Testis (tissue), 3 donors: ENCODE measurements around the gene KIAA2012. TPM values are rescaled to one million over a fixed set of nuclear protein-coding genes. Genes with fewer than 3 reads are reported as not detected.

ENCODE experiments used
- DNase-seq: peaks from one replicate; pipeline ENCODE4 v3.0.0-alpha.2; 2019
- H3K27ac ChIP-seq, 2 donors: fragments of 200-600 bp; sonication (generic); one replicate each; pipeline ENCODE4 v1.5.1; 2019
- H3K27me3 ChIP-seq: fragments of 200-600 bp; sonication (generic); one replicate; pipeline ENCODE4 v1.5.1; 2019
- H3K36me3 ChIP-seq: fragments of 200-600 bp; sonication (generic); one replicate; pipeline ENCODE4 v1.5.1; 2017; ENCODE audit warnings: low read depth; ENCODE audit errors: missing control alignments
- H3K4me1 ChIP-seq: fragments of 200-600 bp; sonication (generic); one replicate; pipeline ENCODE4 v1.5.1; 2019
- H3K4me3 ChIP-seq, 2 donors: fragments of 200-600 bp; sonication (generic); one replicate each; pipeline ENCODE4 v1.5.1; 2017 to 2019
- H3K9me3 ChIP-seq: fragments of 200-600 bp; sonication (generic); one replicate; pipeline ENCODE4 v1.5.1; 2017
- POLR2A ChIP-seq: fragments of 450-650 bp; IDR thresholded peaks from one replicate; pipeline ENCODE4 v1.6.1; 2017; ENCODE audit warnings: antibody characterized with exemption, mild to moderate bottlenecking, moderate library complexity
- WGBS, 2 donors: methylation state at CpG; one replicate each; pipeline ENCODE4 v1.1.5; 2018; 5-methylcytosine and 5-hydroxymethylcytosine counted together
- intact Hi-C: fragments of 100-400 bp; cut with DNase I; formaldehyde crosslinking; loops from one replicate; pipeline ENCODE4 v1.15.1; 2023; ENCODE audit warnings: low total_unique reads
- polyA plus RNA-seq: library from polyadenylated mRNA; stranded (reverse); fragments of 350-450 nt; fragmentation: Illumina TruSeq; extraction: RNeasy Lipid Tissue Mini Kit (QIAGEN cat#74804); gene quantifications from one replicate; pipeline ENCODE4 v1.2.3, GENCODE V29; 2014; ENCODE audit warnings: low read depth, low replicate concordance; ENCODE audit not compliant: insufficient read depth
- total RNA-seq, 2 donors: library from RNA; depleted of rRNA; stranded (reverse); fragments of >200 nt; gene quantifications; one replicate each; pipeline ENCODE4 v1.2.3, GENCODE V29; 2016
- TF ChIP-seq, protein P1 (sequence below), 3 experiments: fragments of 450-650 bp in 2 of 3; fragments of 200-600 bp in 1 of 3; sonication (generic) in 1 of 3; IDR thresholded peaks; one replicate each; pipeline ENCODE4 v1.5.1; 2016 to 2019; ENCODE audit warnings: antibody characterized with exemption in 3 of 3, mild to moderate bottlenecking in 2 of 3, moderate library complexity in 1 of 3

The KIAA2012 gene
- total and polyA plus RNA-seq, 3 donors from 2014 or later, result 1.1 to 1.6 (median 1.3) TPM

DNA sequence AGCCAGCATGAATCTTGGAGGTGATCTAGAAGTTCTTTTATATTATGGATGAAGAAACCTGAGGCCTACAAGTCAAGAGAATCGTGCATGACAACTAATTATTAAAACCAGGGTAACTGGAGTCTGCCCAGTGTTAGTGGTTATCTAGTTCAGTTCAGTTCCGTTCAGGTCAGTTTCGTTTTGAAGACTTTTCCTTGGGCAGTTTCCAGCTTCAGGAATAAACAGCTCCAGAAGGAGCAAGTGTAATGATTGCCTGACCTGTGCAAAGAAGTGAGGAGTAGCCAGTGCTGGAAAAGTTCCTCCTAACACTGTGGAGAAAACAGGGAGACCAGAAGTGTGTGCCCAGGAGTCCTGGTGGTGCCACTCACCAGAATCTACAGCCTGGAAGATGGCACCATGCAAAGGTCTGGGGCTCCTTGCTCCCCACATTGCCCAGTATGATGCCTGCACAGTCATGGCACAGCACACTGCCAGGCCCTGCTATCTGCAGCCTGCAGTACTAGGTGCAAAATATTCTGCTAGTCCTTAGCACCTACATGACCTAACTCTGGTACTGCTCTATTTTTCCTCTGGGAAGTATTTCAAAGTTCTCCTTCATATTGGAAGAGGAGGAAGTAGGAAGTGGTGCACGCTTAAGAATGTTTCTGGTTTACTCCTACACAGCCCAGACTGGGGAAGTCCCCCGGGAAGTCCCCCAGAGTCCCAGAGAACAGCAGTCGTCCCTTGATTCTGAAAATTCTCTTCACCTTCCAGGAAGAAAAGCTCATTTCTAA lies 99.6 kb downstream of the KIAA2012 start:
- Histone ChIP-seq H3K4me3 (no peak overlapping the region), H3K27ac (no peak overlapping the region), H3K9me3 (no peaks in the 10 kb centered on the region), H3K27me3 (no peaks in the 10 kb centered on the region), H3K36me3 (no peaks in the 10 kb centered on the region), H3K4me1 (no peaks in the 10 kb centered on the region)
- TF ChIP-seq POLR2A, result no peak
- TF ChIP-seq, protein P1, sequence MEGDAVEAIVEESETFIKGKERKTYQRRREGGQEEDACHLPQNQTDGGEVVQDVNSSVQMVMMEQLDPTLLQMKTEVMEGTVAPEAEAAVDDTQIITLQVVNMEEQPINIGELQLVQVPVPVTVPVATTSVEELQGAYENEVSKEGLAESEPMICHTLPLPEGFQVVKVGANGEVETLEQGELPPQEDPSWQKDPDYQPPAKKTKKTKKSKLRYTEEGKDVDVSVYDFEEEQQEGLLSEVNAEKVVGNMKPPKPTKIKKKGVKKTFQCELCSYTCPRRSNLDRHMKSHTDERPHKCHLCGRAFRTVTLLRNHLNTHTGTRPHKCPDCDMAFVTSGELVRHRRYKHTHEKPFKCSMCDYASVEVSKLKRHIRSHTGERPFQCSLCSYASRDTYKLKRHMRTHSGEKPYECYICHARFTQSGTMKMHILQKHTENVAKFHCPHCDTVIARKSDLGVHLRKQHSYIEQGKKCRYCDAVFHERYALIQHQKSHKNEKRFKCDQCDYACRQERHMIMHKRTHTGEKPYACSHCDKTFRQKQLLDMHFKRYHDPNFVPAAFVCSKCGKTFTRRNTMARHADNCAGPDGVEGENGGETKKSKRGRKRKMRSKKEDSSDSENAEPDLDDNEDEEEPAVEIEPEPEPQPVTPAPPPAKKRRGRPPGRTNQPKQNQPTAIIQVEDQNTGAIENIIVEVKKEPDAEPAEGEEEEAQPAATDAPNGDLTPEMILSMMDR (IDR thresholded peaks at IDR 0.05), result no peak
- intact Hi-C loops, result loop anchor here (10.0 kb wide), 1 partner anchor 308 kb away; no protein-coding TSS in a partner anchor
- DNase-seq, result no peak
- 43 to 50% methylated on average over 6 of the region's 6 CpGs for WGBS, 2 donors

DNA sequence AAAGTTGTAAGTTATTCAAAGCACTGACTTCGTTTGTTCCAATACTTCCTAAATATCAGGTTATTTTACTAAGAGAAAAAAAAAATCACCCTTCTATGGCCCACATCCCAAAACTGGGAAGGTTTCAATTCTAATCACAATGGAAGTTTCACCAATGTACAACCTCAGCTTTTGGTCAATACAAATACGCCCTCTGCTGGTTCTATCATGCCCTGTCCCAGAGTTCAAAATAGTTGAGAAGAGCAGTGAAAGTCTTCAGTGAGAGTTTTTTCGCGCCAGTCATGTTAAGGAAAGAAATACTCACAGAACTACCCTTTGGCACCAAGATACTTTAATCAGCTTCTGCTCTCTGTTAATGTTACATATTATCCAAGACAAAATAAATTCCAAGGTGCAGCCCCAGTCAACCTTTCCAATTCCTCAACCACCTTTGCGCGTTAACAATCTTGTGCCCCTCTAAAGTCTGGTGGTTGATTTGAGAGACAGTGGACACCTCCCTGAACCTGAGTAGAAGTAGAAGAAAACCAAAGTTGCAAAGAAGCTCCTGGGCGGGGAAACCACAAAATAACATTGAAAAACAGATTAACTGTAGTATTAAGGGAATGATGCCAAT lies 105.4 kb downstream of the KIAA2012 start:
- no peak for TF ChIP-seq POLR2A
- TF ChIP-seq, protein P1 (IDR thresholded peaks at IDR 0.05), result peak; percentile 79 to 83 (median 82)

DNA sequence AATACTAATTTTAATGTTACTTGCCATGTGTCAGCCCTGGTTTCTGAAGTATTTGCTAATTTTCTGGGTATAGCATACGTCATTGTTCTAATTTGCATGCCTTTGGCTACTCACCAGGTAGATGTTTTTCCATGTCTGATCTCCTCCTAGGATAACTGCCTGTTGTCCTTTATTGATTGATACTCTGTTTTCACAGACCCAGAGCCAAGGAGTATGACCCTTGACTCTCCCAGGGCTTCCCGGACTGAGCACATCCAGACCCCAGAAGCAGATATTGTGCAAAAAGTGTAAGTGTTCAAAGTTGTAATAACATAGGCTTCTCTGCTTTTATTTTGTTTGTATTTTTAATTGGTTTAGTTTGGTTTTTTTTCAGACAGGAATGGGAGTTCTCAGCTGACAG lies 111.5 kb downstream of the KIAA2012 start:
- H3K27me3 ChIP-seq, result no peaks in the 10 kb centered on the region
- H3K4me1 ChIP-seq, result no peaks in the 10 kb centered on the region
- intact Hi-C loops, result no loop called here
- H3K27ac ChIP-seq, result no peak overlapping the region
- H3K9me3 ChIP-seq, result no peaks in the 10 kb centered on the region
- TF ChIP-seq, protein P1 (IDR thresholded peaks at IDR 0.05), result no peak
- no peak for TF ChIP-seq POLR2A
- WGBS, 2 donors, result 65 to 67% methylated on average over 2 of the region's 2 CpGs
- no peak overlapping the region for H3K4me3 ChIP-seq
- H3K36me3 ChIP-seq, result no peaks in the 10 kb centered on the region
- no peak for DNase-seq

More for the DNA sequence above, 105.4 kb downstream of the KIAA2012 start:
- no peak overlapping the region for H3K4me3 ChIP-seq
- no peaks in the 10 kb centered on the region for H3K36me3 ChIP-seq
- peak; percentile 84 for DNase-seq
- intact Hi-C loops, result loop anchor here (10.0 kb wide), 1 partner anchor 314 kb away; no protein-coding TSS in a partner anchor
- H3K27me3 ChIP-seq, result no peaks in the 10 kb centered on the region
- no peaks in the 10 kb centered on the region for H3K4me1 ChIP-seq
- no peak overlapping the region for H3K27ac ChIP-seq
- WGBS, 2 donors, result 32 to 37% methylated on average over 7 of the region's 7 CpGs
- no peaks in the 10 kb centered on the region for H3K9me3 ChIP-seq

DNA sequence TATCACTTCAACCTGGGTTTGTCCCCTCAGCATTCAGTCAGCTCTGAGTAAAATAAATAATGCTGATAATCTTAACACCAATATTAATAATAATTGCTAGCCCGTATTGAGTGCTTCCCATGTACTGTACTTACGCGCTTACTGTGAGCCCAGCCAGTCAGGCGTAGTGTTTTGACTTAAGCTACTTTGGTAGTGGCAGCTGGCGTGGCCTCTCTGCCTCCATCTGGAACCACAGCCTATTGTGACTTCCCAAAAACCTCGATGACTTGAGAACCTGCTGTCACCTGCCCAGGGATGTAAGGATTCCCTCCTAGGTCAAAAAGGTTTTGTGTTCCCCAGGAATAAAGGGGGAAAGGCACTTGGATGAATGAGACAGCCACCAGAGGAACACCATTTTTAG lies 112.1 kb downstream of the KIAA2012 start:
- intact Hi-C loops, result no loop called here
- WGBS, 2 donors, result 88 to 90% methylated on average over 6 of the region's 6 CpGs
- TF ChIP-seq, protein P1 (IDR thresholded peaks at IDR 0.05), result no peak
- no peak for TF ChIP-seq POLR2A
- H3K36me3 ChIP-seq, result no peaks in the 10 kb centered on the region
- no peaks in the 10 kb centered on the region for H3K27me3 ChIP-seq
- H3K4me1 ChIP-seq, result no peaks in the 10 kb centered on the region
- no peak overlapping the region for H3K4me3 ChIP-seq
- no peak for DNase-seq
- no peaks in the 10 kb centered on the region for H3K9me3 ChIP-seq
- H3K27ac ChIP-seq, result no peak overlapping the region
